ENCODE measurements around the gene SMIM13. TPM values are rescaled to one million over a fixed set of nuclear protein-coding genes. Genes with fewer than 3 reads are reported as not detected.
A peak's percentile ranks its signal among the peaks of the same experiment; 100 is the strongest.

The SMIM13 gene
- total and polyA plus RNA-seq, 2 experiments from 2014 or later = 8.9 to 9.6 TPM

DNA sequence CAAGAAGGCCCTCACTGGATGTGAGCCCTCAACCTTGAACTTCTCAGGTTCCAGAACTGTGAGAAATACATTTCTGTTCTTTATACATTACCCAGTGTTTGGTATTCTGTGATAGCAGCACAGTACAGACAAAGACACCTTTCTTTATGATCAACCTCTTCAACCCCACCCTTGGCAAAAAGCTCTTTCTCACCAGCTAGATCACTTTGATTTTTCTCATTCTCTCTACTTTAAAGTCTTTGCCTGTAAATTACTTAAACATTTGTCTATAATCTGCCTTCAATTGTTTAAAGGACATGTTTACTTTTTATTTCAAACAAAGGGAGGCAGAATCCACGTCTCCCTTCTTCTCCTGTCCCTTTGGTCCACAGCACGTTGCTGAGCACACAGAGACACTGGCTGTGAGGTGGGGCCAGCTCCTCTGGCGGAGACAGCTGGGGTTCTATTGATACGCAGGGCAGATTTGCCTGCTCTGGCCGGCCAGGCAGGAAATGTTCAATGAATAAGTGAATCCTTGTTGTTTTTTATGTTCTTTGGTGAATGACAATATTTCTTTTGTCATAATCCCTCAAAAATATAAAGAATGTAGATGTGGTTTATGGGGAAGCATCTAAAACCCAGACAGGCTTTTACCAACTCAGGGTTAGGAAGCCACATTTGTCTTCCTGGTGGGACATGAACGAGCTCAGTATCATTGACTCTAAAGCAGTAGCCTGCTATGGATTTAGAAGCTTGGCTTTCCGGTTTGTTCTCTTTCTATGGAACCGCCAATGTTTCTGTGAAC, 86.0 kb downstream of the SMIM13 start:
- TF ChIP-seq CTCF (IDR thresholded peaks at IDR 0.05; ENCODE audit: low read depth, low read length) = no peak

GRCh38 chr6:11181478-11182136, 88.0 kb downstream of the SMIM13 start:
- Histone ChIP-seq H3K27ac (no peak overlapping the region), H3K27me3 (no peaks in the 10 kb centered on the region), H3K9me3 (ENCODE audit: low read depth) (no peaks in the 10 kb centered on the region), H3K4me3 (no peak overlapping the region), H3K36me3 (peaks cover 11% of the 10 kb centered on the region), H3K4me1 (ENCODE audit: low read depth) (peaks cover 9% of the 10 kb centered on the region)
- DNase-seq (ENCODE audit: low read depth in 1 of 2, low spot score in 1 of 2) = no peak
- no peak for TF ChIP-seq CTCF (IDR thresholded peaks at IDR 0.05; ENCODE audit: low read depth, low read length)

More for the DNA sequence above, 86.0 kb downstream of the SMIM13 start:
- Histone ChIP-seq H3K36me3 (no peaks in the 10 kb centered on the region), H3K27me3 (no peaks in the 10 kb centered on the region), H3K4me3 (no peak overlapping the region), H3K9me3 (ENCODE audit: low read depth) (no peaks in the 10 kb centered on the region), H3K4me1 (ENCODE audit: low read depth) (peaks cover 9% of the 10 kb centered on the region), H3K27ac (no peak overlapping the region)
- no peak for DNase-seq (ENCODE audit: low read depth in 1 of 2, low spot score in 1 of 2)

DNA sequence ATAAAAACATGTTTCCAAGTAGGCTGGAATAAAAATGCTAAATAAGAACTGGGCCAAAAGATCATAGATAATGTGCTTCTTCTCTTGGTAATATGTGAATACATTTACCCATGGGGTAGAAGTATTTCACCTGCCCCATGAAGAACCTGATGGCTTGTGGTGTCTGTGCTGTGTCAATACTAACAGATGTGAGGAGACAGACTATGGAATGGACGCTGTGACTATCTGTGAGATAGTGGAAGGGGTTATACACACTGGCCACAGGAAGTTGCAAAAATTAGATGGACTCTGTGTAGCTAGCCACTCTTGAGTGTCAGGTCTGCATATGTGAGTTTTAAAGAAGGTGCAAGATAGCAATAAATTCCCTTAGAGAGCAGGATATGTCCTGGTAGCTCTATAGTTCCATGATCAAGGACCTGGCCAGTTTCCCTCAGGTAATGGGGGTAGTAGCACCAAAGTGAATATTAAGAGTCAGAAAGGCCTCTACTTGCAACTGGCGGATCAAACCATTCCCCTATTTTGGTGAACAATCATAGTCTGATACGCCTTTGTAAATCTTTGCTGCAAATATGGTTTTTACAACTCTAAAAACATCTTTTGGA, 90.2 kb downstream of the SMIM13 start:
- Histone ChIP-seq H3K27me3 (no peaks in the 10 kb centered on the region), H3K36me3 (peaks cover 27% of the 10 kb centered on the region), H3K4me1 (ENCODE audit: low read depth) (peaks cover 9% of the 10 kb centered on the region), H3K27ac (peak overlapping the region; percentile 30), H3K4me3 (no peak overlapping the region), H3K9me3 (ENCODE audit: low read depth) (no peaks in the 10 kb centered on the region)
- peak in 1 of 2 donors; percentile 9 for DNase-seq (ENCODE audit: low read depth in 1 of 2, low spot score in 1 of 2)
- no peak for TF ChIP-seq CTCF (IDR thresholded peaks at IDR 0.05; ENCODE audit: low read depth, low read length)

DNA sequence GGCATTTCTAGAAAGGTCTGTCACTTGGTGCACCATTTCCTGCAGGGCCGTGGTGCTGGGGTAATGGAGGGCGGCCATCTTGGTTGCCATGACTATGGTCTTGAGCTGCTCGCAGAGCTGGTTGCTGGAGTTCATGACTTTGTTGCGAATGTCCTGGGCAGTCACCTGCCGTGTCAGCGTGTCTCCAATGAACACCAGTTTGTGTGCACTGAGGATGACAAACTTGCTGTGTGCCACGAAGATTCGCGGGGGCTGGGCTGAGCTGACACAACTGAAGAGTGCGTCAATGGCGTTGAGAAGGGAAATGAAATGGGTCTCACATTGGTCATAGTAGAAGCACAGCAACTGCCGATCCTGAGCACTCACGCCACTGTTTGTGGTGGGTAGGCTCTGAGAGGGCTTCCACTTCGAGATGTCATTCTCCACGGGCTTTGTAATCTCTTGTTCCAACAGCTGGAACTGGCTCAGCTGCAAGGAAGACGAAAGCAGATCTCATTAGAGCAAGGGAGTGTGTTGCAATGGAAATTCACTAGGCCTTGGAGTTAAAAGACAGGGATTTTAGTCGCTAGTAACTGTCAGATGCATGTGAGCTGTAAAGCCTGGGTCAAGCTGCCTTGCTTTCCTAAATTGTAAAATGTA, 91.7 kb downstream of the SMIM13 start:
- TF ChIP-seq CTCF (IDR thresholded peaks at IDR 0.05; ENCODE audit: low read depth, low read length) = no peak
- H3K27ac ChIP-seq = no peak overlapping the region
- H3K4me1 ChIP-seq (ENCODE audit: low read depth) = peaks cover 9% of the 10 kb centered on the region
- no peaks in the 10 kb centered on the region for H3K9me3 ChIP-seq (ENCODE audit: low read depth)
- no peaks in the 10 kb centered on the region for H3K27me3 ChIP-seq
- H3K4me3 ChIP-seq = no peak overlapping the region
- peak in 1 of 2 donors; percentile 10 for DNase-seq (ENCODE audit: low read depth in 1 of 2, low spot score in 1 of 2)
- peaks cover 40% of the 10 kb centered on the region for H3K36me3 ChIP-seq

GRCh38 chr6:11187301-11187700, 93.7 kb downstream of the SMIM13 start:
- Histone ChIP-seq H3K27me3 (no peaks in the 10 kb centered on the region), H3K9me3 (ENCODE audit: low read depth) (no peaks in the 10 kb centered on the region), H3K4me3 (no peak overlapping the region), H3K27ac (no peak overlapping the region), H3K4me1 (ENCODE audit: low read depth) (peaks cover 9% of the 10 kb centered on the region), H3K36me3 (peaks cover 48% of the 10 kb centered on the region)
- no peak for TF ChIP-seq CTCF (IDR thresholded peaks at IDR 0.05; ENCODE audit: low read depth, low read length)
- DNase-seq (ENCODE audit: low read depth in 1 of 2, low spot score in 1 of 2) = no peak
